Testis (tissue), 3 donors: ENCODE data around the gene FAM81A. TPM values are rescaled to one million over a fixed set of nuclear protein-coding genes. Genes with fewer than 3 reads are reported as not detected.

ENCODE experiments used
- DNase-seq: peaks from one replicate; pipeline ENCODE4 v3.0.0-alpha.2; 2019
- H3K27ac ChIP-seq, 2 donors: fragments of 200-600 bp; sonication (generic); one replicate each; pipeline ENCODE4 v1.5.1; 2019
- H3K27me3 ChIP-seq: fragments of 200-600 bp; sonication (generic); one replicate; pipeline ENCODE4 v1.5.1; 2019
- H3K36me3 ChIP-seq: fragments of 200-600 bp; sonication (generic); one replicate; pipeline ENCODE4 v1.5.1; 2017; ENCODE audit warnings: low read depth; ENCODE audit errors: missing control alignments
- H3K4me1 ChIP-seq: fragments of 200-600 bp; sonication (generic); one replicate; pipeline ENCODE4 v1.5.1; 2019
- H3K4me3 ChIP-seq, 2 donors: fragments of 200-600 bp; sonication (generic); one replicate each; pipeline ENCODE4 v1.5.1; 2017 to 2019
- H3K9me3 ChIP-seq: fragments of 200-600 bp; sonication (generic); one replicate; pipeline ENCODE4 v1.5.1; 2017
- CTCF ChIP-seq, 3 experiments: fragments of 450-650 bp in 2 of 3; fragments of 200-600 bp in 1 of 3; sonication (generic) in 1 of 3; IDR thresholded peaks; one replicate each; pipeline ENCODE4 v1.5.1; 2016 to 2019; ENCODE audit warnings: antibody characterized with exemption in 3 of 3, mild to moderate bottlenecking in 2 of 3, moderate library complexity in 1 of 3
- POLR2A ChIP-seq: fragments of 450-650 bp; IDR thresholded peaks from one replicate; pipeline ENCODE4 v1.6.1; 2017; ENCODE audit warnings: antibody characterized with exemption, mild to moderate bottlenecking, moderate library complexity
- WGBS, 2 donors: methylation state at CpG; one replicate each; pipeline ENCODE4 v1.1.5; 2018; 5-methylcytosine and 5-hydroxymethylcytosine counted together
- intact Hi-C: fragments of 100-400 bp; cut with DNase I; formaldehyde crosslinking; loops from one replicate; pipeline ENCODE4 v1.15.1; 2023; ENCODE audit warnings: low total_unique reads
- polyA plus RNA-seq: library from polyadenylated mRNA; stranded (reverse); fragments of 350-450 nt; fragmentation: Illumina TruSeq; extraction: RNeasy Lipid Tissue Mini Kit (QIAGEN cat#74804); gene quantifications from one replicate; pipeline ENCODE4 v1.2.3, GENCODE V29; 2014; ENCODE audit warnings: low read depth, low replicate concordance; ENCODE audit not compliant: insufficient read depth
- total RNA-seq, 2 donors: library from RNA; depleted of rRNA; stranded (reverse); fragments of >200 nt; gene quantifications; one replicate each; pipeline ENCODE4 v1.2.3, GENCODE V29; 2016

The FAM81A gene
- total and polyA plus RNA-seq, 3 donors from 2014 or later, result 4.4 to 5.6 (median 5.1) TPM

- WGBS, 2 donors, result 87% methylated on average over 5 to 9 of the region's 9 CpGs
- TF ChIP-seq POLR2A (no peak), CTCF (IDR thresholded peaks at IDR 0.05) (no peak)
- Histone ChIP-seq H3K36me3 (no peaks in the 10 kb centered on the region), H3K4me3 (no peak overlapping the region), H3K4me1 (no peaks in the 10 kb centered on the region), H3K27me3 (no peaks in the 10 kb centered on the region), H3K9me3 (no peaks in the 10 kb centered on the region), H3K27ac (no peak overlapping the region)
- intact Hi-C loops, result no loop called here
- DNase-seq, result no peak
These were observed 110.7 kb downstream of the FAM81A start for GRCh38 chr15:59548501-59549226.

- intact Hi-C loops, result no loop called here
- no peaks in the 10 kb centered on the region for H3K27me3 ChIP-seq
- WGBS, 2 donors, result 71 to 81% methylated on average over 9 of the region's 9 CpGs
- H3K9me3 ChIP-seq, result no peaks in the 10 kb centered on the region
- no peak overlapping the region for H3K27ac ChIP-seq
- no peak overlapping the region for H3K4me3 ChIP-seq
- DNase-seq, result no peak
- no peaks in the 10 kb centered on the region for H3K4me1 ChIP-seq
- TF ChIP-seq CTCF (IDR thresholded peaks at IDR 0.05), result no peak
- TF ChIP-seq POLR2A, result no peak
- H3K36me3 ChIP-seq, result no peaks in the 10 kb centered on the region
These were observed 111.6 kb downstream of the FAM81A start for GRCh38 chr15:59549301-59550185.

GRCh38 chr15:59550530-59550929, 112.5 kb downstream of the FAM81A start:
- H3K4me1 ChIP-seq, result no peaks in the 10 kb centered on the region
- no peak for DNase-seq
- TF ChIP-seq CTCF (IDR thresholded peaks at IDR 0.05), result no peak
- no peak for TF ChIP-seq POLR2A
- H3K27me3 ChIP-seq, result no peaks in the 10 kb centered on the region
- no peak overlapping the region for H3K27ac ChIP-seq
- intact Hi-C loops, result no loop called here
- H3K36me3 ChIP-seq, result no peaks in the 10 kb centered on the region
- 28 to 30% methylated on average over 1 of the region's 1 CpG for WGBS, 2 donors
- no peaks in the 10 kb centered on the region for H3K9me3 ChIP-seq
- H3K4me3 ChIP-seq, result no peak overlapping the region

- DNase-seq, result no peak
- H3K9me3 ChIP-seq, result no peaks in the 10 kb centered on the region
- no peak overlapping the region for H3K27ac ChIP-seq
- no peaks in the 10 kb centered on the region for H3K4me1 ChIP-seq
- TF ChIP-seq POLR2A (no peak), CTCF (IDR thresholded peaks at IDR 0.05) (no peak)
- H3K36me3 ChIP-seq, result no peaks in the 10 kb centered on the region
- WGBS, 2 donors, result 51 to 65% methylated on average over 3 of the region's 3 CpGs
- H3K4me3 ChIP-seq, result no peak overlapping the region
- intact Hi-C loops, result no loop called here
- no peaks in the 10 kb centered on the region for H3K27me3 ChIP-seq
These were observed 113.0 kb downstream of the FAM81A start for GRCh38 chr15:59550956-59551355.
